HUES6 (cell line): ENCODE results near the gene CTXN1.

Experiments used
- H3K27ac ChIP-seq: 2 replicates; pipeline ENCODE4 v1.7.0; 2013; ENCODE audit warnings: low read depth, mild to moderate bottlenecking, low read length, inconsistent platforms
- H3K27me3 ChIP-seq: 2 replicates; pipeline ENCODE4 v1.6.1; 2013; ENCODE audit warnings: low read length; ENCODE audit not compliant: control insufficient read depth, insufficient read depth
- H3K36me3 ChIP-seq: 2 replicates; pipeline ENCODE4 v1.6.1; 2013; ENCODE audit warnings: low read length; ENCODE audit not compliant: control insufficient read depth, insufficient read depth
- H3K4me1 ChIP-seq: 2 replicates; pipeline ENCODE4 v1.6.1; 2013; ENCODE audit warnings: low read length; ENCODE audit not compliant: control insufficient read depth, insufficient read depth
- H3K4me3 ChIP-seq: 2 replicates; pipeline ENCODE4 v1.5.1; 2013; ENCODE audit warnings: low read depth, low read length
- H3K9ac ChIP-seq: one replicate; pipeline ENCODE4 v1.6.1; 2013; ENCODE audit warnings: mild to moderate bottlenecking, low read length
- H3K9me3 ChIP-seq: 2 replicates; pipeline ENCODE4 v1.6.1; 2013; ENCODE audit warnings: low read depth, low read length; ENCODE audit not compliant: control insufficient read depth, insufficient read depth

The CTXN1 gene

GRCh38 chr19:7911508-7912143 lies 14.3 kb downstream of the CTXN1 start:
- no peaks in the 10 kb centered on the region for H3K9me3 ChIP-seq
- H3K9ac ChIP-seq, result no peak overlapping the region
- H3K4me1 ChIP-seq, result no peaks in the 10 kb centered on the region
- no peak overlapping the region for H3K27ac ChIP-seq
- no peak overlapping the region for H3K4me3 ChIP-seq
- peaks cover 32% of the 10 kb centered on the region for H3K36me3 ChIP-seq
- H3K27me3 ChIP-seq, result peaks cover 23% of the 10 kb centered on the region

GRCh38 chr19:7910321-7911161 lies 15.4 kb downstream of the CTXN1 start:
- Histone ChIP-seq H3K4me3 (no peak overlapping the region), H3K9ac (no peak overlapping the region), H3K36me3 (peaks cover 32% of the 10 kb centered on the region), H3K27ac (no peak overlapping the region), H3K27me3 (peaks cover 12% of the 10 kb centered on the region), H3K4me1 (no peaks in the 10 kb centered on the region), H3K9me3 (no peaks in the 10 kb centered on the region)

GRCh38 chr19:7909471-7910067 lies 16.4 kb downstream of the CTXN1 start:
- Histone ChIP-seq H3K9ac (no peak overlapping the region), H3K36me3 (peaks cover 32% of the 10 kb centered on the region), H3K9me3 (no peaks in the 10 kb centered on the region), H3K4me1 (peaks cover 7% of the 10 kb centered on the region; the same call in 1 of the 2 replicates), H3K27ac (no peak overlapping the region), H3K4me3 (no peak overlapping the region), H3K27me3 (peaks cover 2% of the 10 kb centered on the region)

GRCh38 chr19:7908742-7909461 lies 17.0 kb downstream of the CTXN1 start:
- peaks cover 32% of the 10 kb centered on the region for H3K36me3 ChIP-seq
- no peak overlapping the region for H3K27ac ChIP-seq
- H3K9ac ChIP-seq, result no peak overlapping the region
- peaks cover 8% of the 10 kb centered on the region; the same call in 1 of the 2 replicates for H3K4me1 ChIP-seq
- no peaks in the 10 kb centered on the region for H3K27me3 ChIP-seq
- no peaks in the 10 kb centered on the region for H3K9me3 ChIP-seq
- H3K4me3 ChIP-seq, result no peak overlapping the region

GRCh38 chr19:7908078-7908699 lies 17.7 kb downstream of the CTXN1 start:
- Histone ChIP-seq H3K36me3 (peaks cover 32% of the 10 kb centered on the region), H3K27me3 (no peaks in the 10 kb centered on the region), H3K9ac (no peak overlapping the region), H3K4me1 (peaks cover 8% of the 10 kb centered on the region; the same call in 1 of the 2 replicates), H3K9me3 (no peaks in the 10 kb centered on the region), H3K4me3 (no peak overlapping the region), H3K27ac (no peak overlapping the region)

- peaks cover 29% of the 10 kb centered on the region for H3K36me3 ChIP-seq
- H3K4me1 ChIP-seq, result peaks cover 14% of the 10 kb centered on the region
- no peaks in the 10 kb centered on the region for H3K9me3 ChIP-seq
- H3K9ac ChIP-seq, result no peak overlapping the region
- no peaks in the 10 kb centered on the region for H3K27me3 ChIP-seq
- H3K27ac ChIP-seq, result no peak overlapping the region
- H3K4me3 ChIP-seq, result no peak overlapping the region
Observed at GRCh38 chr19:7907544-7907943, 18.4 kb downstream of the CTXN1 start.

- H3K27me3 ChIP-seq, result no peaks in the 10 kb centered on the region
- H3K9ac ChIP-seq, result no peak overlapping the region
- peaks cover 16% of the 10 kb centered on the region for H3K4me1 ChIP-seq
- H3K4me3 ChIP-seq, result no peak overlapping the region
- H3K36me3 ChIP-seq, result peaks cover 26% of the 10 kb centered on the region
- H3K9me3 ChIP-seq, result no peaks in the 10 kb centered on the region
- no peak overlapping the region for H3K27ac ChIP-seq
Observed at GRCh38 chr19:7907122-7907521, 18.8 kb downstream of the CTXN1 start.

- H3K4me1 ChIP-seq, result peaks cover 16% of the 10 kb centered on the region
- H3K27me3 ChIP-seq, result no peaks in the 10 kb centered on the region
- H3K36me3 ChIP-seq, result peaks cover 16% of the 10 kb centered on the region
- no peak overlapping the region for H3K27ac ChIP-seq
- H3K4me3 ChIP-seq, result 0 out of 2 replicates have a peak overlapping the region, but pooled peaks have one; percentile 10
- H3K9ac ChIP-seq, result no peak overlapping the region
- no peaks in the 10 kb centered on the region for H3K9me3 ChIP-seq
Observed at GRCh38 chr19:7905859-7906258, 20.1 kb downstream of the CTXN1 start.

- H3K27me3 ChIP-seq, result no peaks in the 10 kb centered on the region
- no peaks in the 10 kb centered on the region for H3K9me3 ChIP-seq
- H3K27ac ChIP-seq, result no peak overlapping the region
- peaks cover 12% of the 10 kb centered on the region for H3K36me3 ChIP-seq
- H3K4me1 ChIP-seq, result peaks cover 16% of the 10 kb centered on the region
- H3K4me3 ChIP-seq, result no peak overlapping the region
- H3K9ac ChIP-seq, result no peak overlapping the region
Observed at GRCh38 chr19:7905268-7905667, 20.7 kb downstream of the CTXN1 start.
